ENCODE results near the gene TUBB4A. TPM values are rescaled to one million over a fixed set of nuclear protein-coding genes. Genes with fewer than 3 reads are reported as not detected.

The TUBB4A gene
- total and polyA plus RNA-seq, 2 of the 8 experiments (the other 6 are each of a cell fraction or from before 2014, with no cell fraction given), result 16.8 to 30.4 TPM

GRCh38 chr19:6527893-6528543 lies 25.9 kb upstream of the TUBB4A start:
- ChIA-PET CTCF (ENCODE audit: partially characterized antibody) (interaction anchor here (0.6 to 1.5 kb wide), 4 partner anchors 11 to 1120 kb away, joined by 3 to 5 read pairs (median 3); no protein-coding TSS in a partner anchor), POLR2A (ENCODE audit: partially characterized antibody) (interaction anchor here (1.1 to 1.6 kb wide), 3 partner anchors 11 to 62 kb away, joined by 3 to 5 read pairs (median 4); no protein-coding TSS in a partner anchor)
- DNase-seq (ENCODE audit: low read depth in 1 of 2, low spot score in 2 of 2) (no peak), FAIRE-seq (no peak)
- Histone ChIP-seq H3K14ac (ENCODE audit: insufficient read length) (no peak overlapping the region), H3K4me3 (ENCODE audit: extremely low read depth in 1 of 4, insufficient read depth in 2 of 4, low read depth in 3 of 4, low read length in 4 of 4) (no peak overlapping the region), H3K79me1 (ENCODE audit: low read depth, low read length) (peaks cover 4% of the 10 kb centered on the region), H4K5ac (ENCODE audit: insufficient read length, low read depth, low read length) (no peak overlapping the region), H4K20me1 (replicated peaks in 1 of 2; ENCODE audit: control insufficient read depth in 1 of 2, insufficient read depth in 2 of 2, low read length in 2 of 2) (peaks cover 0 to 4% of the 10 kb centered on the region in 2 experiments), H2AFZ (ENCODE audit: low read length) (no peak overlapping the region), H3K36me3 (ENCODE audit: control insufficient read depth in 2 of 4, insufficient read depth in 4 of 4, low read length in 3 of 4) (no peaks in the 10 kb centered on the region), H2BK120ac (replicated peaks; ENCODE audit: low read depth, low read length) (no peak overlapping the region), H4K91ac (replicated peaks; ENCODE audit: insufficient read length, low read length) (no peak overlapping the region), H3K4ac (replicated peaks; ENCODE audit: insufficient read length, low read depth, low read length) (no peak overlapping the region), H3K27ac (ENCODE audit: low read depth, low read length) (no peak overlapping the region), H3K23ac (ENCODE audit: insufficient read length) (no peak overlapping the region), H2BK5ac (ENCODE audit: low read depth, low read length) (no peak overlapping the region), H3K79me2 (ENCODE audit: control insufficient read depth in 1 of 2, insufficient read depth in 2 of 2, low read length in 2 of 2) (no peaks in the 10 kb centered on the region), H4K8ac (ENCODE audit: extremely low read depth, insufficient read depth, low read length) (peak overlapping the region; percentile 64), H2BK12ac (ENCODE audit: low read depth, low read length) (no peak overlapping the region; the same call in 1 of the 2 replicates), H3K56ac (replicated peaks; ENCODE audit: insufficient read length, low read depth, low read length) (no peak overlapping the region), H2BK20ac (ENCODE audit: low read length) (peak overlapping the region; percentile 8; the same call in 1 of the 2 replicates), H3K4me2 (ENCODE audit: insufficient read depth in 1 of 2, low read depth in 2 of 2, low read length in 2 of 2) (no peak overlapping the region), H2BK15ac (ENCODE audit: low read length) (no peak overlapping the region), H2AK5ac (ENCODE audit: low read depth, low read length) (peak overlapping the region; percentile 94; the same call in 1 of the 2 replicates), H3K23me2 (ENCODE audit: low read depth, low read length) (peaks cover 15% of the 10 kb centered on the region), H3K27me3 (replicated peaks in 1 of 4; ENCODE audit: control insufficient read depth in 3 of 4, extremely low read depth in 1 of 4, insufficient read depth in 3 of 4, low read length in 3 of 4) (peaks cover 17 to 31% (median 30%) of the 10 kb centered on the region in 4 experiments), H3K4me1 (replicated peaks in 1 of 4; ENCODE audit: control insufficient read depth in 3 of 4, insufficient read depth in 4 of 4, low read length in 3 of 4) (peaks cover 5 to 24% (median 16%) of the 10 kb centered on the region in 4 experiments), H3K9me3 (ENCODE audit: insufficient read depth in 2 of 2, low read depth in 1 of 2, low read length in 1 of 2) (no peaks in the 10 kb centered on the region), H3K9ac (replicated peaks in 1 of 4; ENCODE audit: extremely low read depth in 1 of 4, low read depth in 3 of 4, low read length in 3 of 4) (no peak overlapping the region), H3K18ac (ENCODE audit: extremely low read depth, low read length) (no peak overlapping the region)
- WGBS, 2 experiments (ENCODE audit: extremely low coverage in 1 of 2, insufficient coverage in 1 of 2, insufficient read length in 1 of 2, insufficient replicate concordance in 2 of 2, low coverage in 1 of 2, low lambda C conversion rate in 2 of 2, missing lambda C conversion rate in 1 of 2), result 79% methylated on average over 17 of the region's 17 CpGs; no CpG with 5 or more reads in 1 of the 2 experiments
- TF ChIP-seq YY1 (IDR thresholded peaks at IDR 0.05; ENCODE audit: low read depth, low read length) (no peak), CTBP2 (IDR thresholded peaks at IDR 0.05; ENCODE audit: borderline replicate concordance, insufficient read depth, insufficient read length, low read length) (no peak), MAFK (IDR thresholded peaks at IDR 0.05; ENCODE audit: low read depth, low read length) (no peak), SUZ12 (IDR thresholded peaks at IDR 0.05; ENCODE audit: low read length) (no peak), CHD1 (IDR thresholded peaks at IDR 0.05; ENCODE audit: low read depth, low read length) (no peak), EZH2 (IDR thresholded peaks at IDR 0.05; ENCODE audit: low read depth, low read length, severe bottlenecking) (no peak), RFX5 (IDR thresholded peaks at IDR 0.05; ENCODE audit: borderline replicate concordance, low read depth, low read length) (no peak), CBX8 (IDR thresholded peaks at IDR 0.05; ENCODE audit: borderline replicate concordance, low read depth, low read length) (no peak), EGR1 (IDR thresholded peaks at IDR 0.05; ENCODE audit: borderline replicate concordance, low read depth, low read length) (no peak), TAF1 (IDR thresholded peaks at IDR 0.05; ENCODE audit: low read depth, low read length) (no peak), ATF2 (IDR thresholded peaks at IDR 0.05; ENCODE audit: low read length) (no peak)

All from H1 (cell line).